ENCODE results near the gene DELE1. TPM values are rescaled to one million over a fixed set of nuclear protein-coding genes. Genes with fewer than 3 reads are reported as not detected.

DELE1 gene
- total RNA-seq, 1 experiment from 2014 or later = 67.6 TPM

GRCh38 chr5:141876628-141877355 is 46.9 kb upstream of the DELE1 start:
- H3K27me3 Mint-ChIP-seq (ENCODE audit: insufficient read depth, unreplicated experiment) = peaks cover 16% of the 10 kb centered on the region
- no TSS peak for BruUV-seq (replicated peaks)
- intact Hi-C loops (cut with micrococcal nuclease; ENCODE audit: unreplicated experiment) = loop anchor here (1.0 kb wide), 1 partner anchor 122 kb away; no protein-coding TSS in a partner anchor

DNA sequence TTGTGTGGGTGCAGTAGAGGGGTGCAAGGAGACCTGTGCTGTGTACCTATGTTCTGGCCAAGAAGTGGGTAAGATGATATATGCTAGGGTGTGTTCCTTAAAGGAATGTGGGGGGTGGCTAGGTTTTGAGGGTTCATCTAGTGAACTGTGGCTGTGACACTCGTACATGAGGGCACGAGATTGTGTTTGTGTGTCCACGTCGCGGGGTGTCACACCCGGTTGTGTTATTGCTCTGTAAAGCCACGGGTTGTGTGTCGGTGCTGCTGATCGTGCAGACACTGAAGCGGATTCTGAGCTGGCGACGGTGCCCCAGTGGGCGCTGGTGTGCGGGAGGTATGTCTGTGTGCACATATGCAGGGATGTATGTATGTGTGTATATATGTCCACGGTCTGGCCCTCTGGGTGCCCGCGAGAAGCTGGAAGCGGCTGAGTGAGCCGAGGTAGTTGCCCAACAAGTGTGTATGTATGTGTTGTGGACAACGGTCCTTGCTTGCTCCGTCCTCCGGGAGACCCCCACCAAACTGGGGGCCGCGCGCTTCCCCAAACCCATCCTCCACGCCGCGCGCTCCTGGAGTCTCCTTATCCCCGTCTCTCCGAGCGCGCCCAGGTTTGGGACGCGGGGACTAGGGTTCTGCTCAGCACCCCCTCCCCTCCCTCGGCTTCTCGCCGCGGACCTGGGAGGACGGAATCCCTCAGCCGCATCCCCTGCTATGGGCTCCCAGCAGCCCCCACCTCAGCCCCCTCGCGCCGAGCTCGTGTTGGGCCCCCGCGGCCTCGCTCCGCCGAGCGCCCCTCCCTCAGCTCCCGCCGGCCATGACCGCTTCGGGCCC is 46.1 kb upstream of the DELE1 start:
- TF ChIP-seq, protein P1, sequence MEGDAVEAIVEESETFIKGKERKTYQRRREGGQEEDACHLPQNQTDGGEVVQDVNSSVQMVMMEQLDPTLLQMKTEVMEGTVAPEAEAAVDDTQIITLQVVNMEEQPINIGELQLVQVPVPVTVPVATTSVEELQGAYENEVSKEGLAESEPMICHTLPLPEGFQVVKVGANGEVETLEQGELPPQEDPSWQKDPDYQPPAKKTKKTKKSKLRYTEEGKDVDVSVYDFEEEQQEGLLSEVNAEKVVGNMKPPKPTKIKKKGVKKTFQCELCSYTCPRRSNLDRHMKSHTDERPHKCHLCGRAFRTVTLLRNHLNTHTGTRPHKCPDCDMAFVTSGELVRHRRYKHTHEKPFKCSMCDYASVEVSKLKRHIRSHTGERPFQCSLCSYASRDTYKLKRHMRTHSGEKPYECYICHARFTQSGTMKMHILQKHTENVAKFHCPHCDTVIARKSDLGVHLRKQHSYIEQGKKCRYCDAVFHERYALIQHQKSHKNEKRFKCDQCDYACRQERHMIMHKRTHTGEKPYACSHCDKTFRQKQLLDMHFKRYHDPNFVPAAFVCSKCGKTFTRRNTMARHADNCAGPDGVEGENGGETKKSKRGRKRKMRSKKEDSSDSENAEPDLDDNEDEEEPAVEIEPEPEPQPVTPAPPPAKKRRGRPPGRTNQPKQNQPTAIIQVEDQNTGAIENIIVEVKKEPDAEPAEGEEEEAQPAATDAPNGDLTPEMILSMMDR (IDR thresholded peaks at IDR 0.05; ENCODE audit: insufficient read depth in 1 of 2, low read depth in 1 of 2, low read length in 1 of 2, severe bottlenecking in 1 of 2, unreplicated experiment in 1 of 2) = no peak
- POLR2A ChIA-PET = interaction anchor here (1.4 kb wide), 1 partner anchor 28 kb away, joined by 4 read pairs; no protein-coding TSS in a partner anchor
- peaks cover 7% of the 10 kb centered on the region for H3K36me3 Mint-ChIP-seq (ENCODE audit: insufficient read depth, unreplicated experiment)
- H3K4me1 ChIP-seq = peaks cover 37% of the 10 kb centered on the region
- peaks cover 22% of the 10 kb centered on the region for H3K27me3 Mint-ChIP-seq (ENCODE audit: insufficient read depth, unreplicated experiment)
- no TSS peak for BruUV-seq (replicated peaks)
- peaks cover 5% of the 10 kb centered on the region for H3K27me3 ChIP-seq (replicated peaks; ENCODE audit: control insufficient read depth, insufficient read depth, low read length)
- no peak for DNase-seq
- peaks cover 36% of the 10 kb centered on the region for H3K4me1 Mint-ChIP-seq (ENCODE audit: low read depth, unreplicated experiment)
- H3K4me3 Mint-ChIP-seq (ENCODE audit: unreplicated experiment) = peak overlapping the region; percentile 75
- H3K27ac Mint-ChIP-seq (ENCODE audit: unreplicated experiment) = no peak overlapping the region
- CTCF ChIA-PET = interaction anchor here (0.7 to 3.9 kb wide), 15 partner anchors 32 to 186 kb away, joined by 3 to 54 read pairs (median 7); partner anchors contain the start of gene DELE1
- intact Hi-C loops (cut with micrococcal nuclease; ENCODE audit: unreplicated experiment) = loop anchor here (1.0 to 2.0 kb wide), 2 partner anchors 115 to 123 kb away; no protein-coding TSS in a partner anchor
- no peaks in the 10 kb centered on the region for H3K9me3 ChIP-seq
- peak overlapping the region; percentile 60 for H3K4me3 ChIP-seq (ENCODE audit: low read depth, low read length)
- no peaks in the 10 kb centered on the region for H3K9me3 Mint-ChIP-seq (ENCODE audit: unreplicated experiment)
- no peaks in the 10 kb centered on the region; the same call in 1 of the 2 replicates for H3K36me3 ChIP-seq (ENCODE audit: control insufficient read depth, insufficient read depth, low read length)

More at GRCh38 chr5:141876628-141877355, 46.9 kb upstream of the DELE1 start:
- Histone ChIP-seq H3K36me3 (ENCODE audit: control insufficient read depth, insufficient read depth, low read length) (no peaks in the 10 kb centered on the region; the same call in 1 of the 2 replicates), H3K27me3 (replicated peaks; ENCODE audit: control insufficient read depth, insufficient read depth, low read length) (peaks cover 5% of the 10 kb centered on the region), H3K9me3 (no peaks in the 10 kb centered on the region), H3K4me1 (peaks cover 37% of the 10 kb centered on the region), H3K4me3 (ENCODE audit: low read depth, low read length) (peak overlapping the region; percentile 60)
- Mint-ChIP-seq H3K9me3 (ENCODE audit: unreplicated experiment) (no peaks in the 10 kb centered on the region), H3K27ac (ENCODE audit: unreplicated experiment) (no peak overlapping the region), H3K4me1 (ENCODE audit: low read depth, unreplicated experiment) (peaks cover 39% of the 10 kb centered on the region), H3K4me3 (ENCODE audit: unreplicated experiment) (peak overlapping the region; percentile 75), H3K36me3 (ENCODE audit: insufficient read depth, unreplicated experiment) (peaks cover 7% of the 10 kb centered on the region)
- ChIA-PET POLR2A (interaction anchor here (0.5 kb wide), 1 partner anchor 195 kb away, joined by 6 read pairs; no protein-coding TSS in a partner anchor), CTCF (interaction anchor here (0.7 kb wide), 1 partner anchor 84 kb away, joined by 3 read pairs; no protein-coding TSS in a partner anchor)
- TF ChIP-seq, protein P1 (IDR thresholded peaks at IDR 0.05; ENCODE audit: insufficient read depth in 1 of 2, low read depth in 1 of 2, low read length in 1 of 2, severe bottlenecking in 1 of 2, unreplicated experiment in 1 of 2) = no peak
- DNase-seq = peak in 1 of 2 experiments; percentile 26
